ENCODE results near the gene ANTXR1. TPM values are rescaled to one million over a fixed set of nuclear protein-coding genes. Genes with fewer than 3 reads are reported as not detected.

ANTXR1 gene
- total and polyA plus RNA-seq, 2 of the 8 experiments (the other 6 are each of a cell fraction or from before 2014, with no cell fraction given): 15.8 to 44.3 TPM

GRCh38 chr2:69081757-69082156 is 68.8 kb downstream of the ANTXR1 start:
- no peak for DNase-seq (ENCODE audit: low read depth in 1 of 2, low spot score in 2 of 2)
- no peak for FAIRE-seq
- Histone ChIP-seq H2AFZ (ENCODE audit: low read length) (no peak overlapping the region), H2BK5ac (ENCODE audit: low read depth, low read length) (no peak overlapping the region), H3K4me3 (ENCODE audit: extremely low read depth in 1 of 4, insufficient read depth in 2 of 4, low read depth in 3 of 4, low read length in 4 of 4) (no peak overlapping the region), H4K91ac (replicated peaks; ENCODE audit: insufficient read length, low read length) (no peak overlapping the region), H2AK5ac (ENCODE audit: low read depth, low read length) (no peak overlapping the region), H3K27me3 (replicated peaks in 1 of 4; ENCODE audit: control insufficient read depth in 3 of 4, extremely low read depth in 1 of 4, insufficient read depth in 3 of 4, low read length in 3 of 4) (no peaks in the 10 kb centered on the region), H4K8ac (ENCODE audit: extremely low read depth, insufficient read depth, low read length) (no peak overlapping the region; the same call in 1 of the 2 replicates), H3K14ac (ENCODE audit: insufficient read length) (no peak overlapping the region), H2BK20ac (ENCODE audit: low read length) (no peak overlapping the region), H3K4me1 (replicated peaks in 1 of 4; ENCODE audit: control insufficient read depth in 3 of 4, insufficient read depth in 4 of 4, low read length in 3 of 4) (peaks cover 4 to 12% (median 8%) of the 10 kb centered on the region in 4 experiments), H3K18ac (ENCODE audit: extremely low read depth, low read length) (no peak overlapping the region), H3K79me1 (ENCODE audit: low read depth, low read length) (no peaks in the 10 kb centered on the region), H3K56ac (replicated peaks; ENCODE audit: insufficient read length, low read depth, low read length) (no peak overlapping the region), H2BK120ac (replicated peaks; ENCODE audit: low read depth, low read length) (no peak overlapping the region), H2BK15ac (ENCODE audit: low read length) (no peak overlapping the region), H2BK12ac (ENCODE audit: low read depth, low read length) (no peak overlapping the region), H3K23ac (ENCODE audit: insufficient read length) (no peak overlapping the region), H4K5ac (ENCODE audit: insufficient read length, low read depth, low read length) (no peak overlapping the region), H3K9me3 (ENCODE audit: insufficient read depth in 2 of 2, low read depth in 1 of 2, low read length in 1 of 2) (no peaks in the 10 kb centered on the region), H3K36me3 (ENCODE audit: control insufficient read depth in 2 of 4, insufficient read depth in 4 of 4, low read length in 3 of 4) (peaks cover 0 to 14% (median 10%) of the 10 kb centered on the region in 4 experiments; a peak in 5 of 8 replicates), H3K79me2 (ENCODE audit: control insufficient read depth in 1 of 2, insufficient read depth in 2 of 2, low read length in 2 of 2) (no peaks in the 10 kb centered on the region), H3K9ac (replicated peaks in 1 of 4; ENCODE audit: extremely low read depth in 1 of 4, low read depth in 3 of 4, low read length in 3 of 4) (no peak overlapping the region), H3K4me2 (ENCODE audit: insufficient read depth in 1 of 2, low read depth in 2 of 2, low read length in 2 of 2) (no peak overlapping the region), H3K23me2 (ENCODE audit: low read depth, low read length) (no peaks in the 10 kb centered on the region), H3K27ac (ENCODE audit: low read depth, low read length) (no peak overlapping the region), H4K20me1 (replicated peaks in 1 of 2; ENCODE audit: control insufficient read depth in 1 of 2, insufficient read depth in 2 of 2, low read length in 2 of 2) (peaks cover 0 to 6% of the 10 kb centered on the region in 2 experiments), H3K4ac (replicated peaks; ENCODE audit: insufficient read length, low read depth, low read length) (no peak overlapping the region)
- CTCF ChIA-PET (ENCODE audit: partially characterized antibody): interaction anchor here (1.9 kb wide), 1 partner anchor 225 kb away, joined by 7 read pairs; no protein-coding TSS in a partner anchor
- TF ChIP-seq POLR2AphosphoS5 (IDR thresholded peaks at IDR 0.05; ENCODE audit: low read depth, low read length): no peak
- TF ChIP-seq POLR2A (IDR thresholded peaks at IDR 0.05; ENCODE audit: control extremely low read depth in 1 of 2, low read depth in 2 of 2, low read length in 2 of 2): no peak
- no peak for TF ChIP-seq NANOG (IDR thresholded peaks at IDR 0.05; ENCODE audit: insufficient read depth, low read depth, low read length, poor library complexity, severe bottlenecking)
- no peak for TF ChIP-seq EP300 (IDR thresholded peaks at IDR 0.05; ENCODE audit: borderline replicate concordance in 1 of 2, low read depth in 2 of 2, low read length in 2 of 2)
- TF ChIP-seq RAD21 (IDR thresholded peaks at IDR 0.05 in 1 of 2, conservative IDR thresholded peaks at IDR 0.05 in 1 of 2; ENCODE audit: low read depth in 2 of 2, low read length in 2 of 2): no peak
- no peak for TF ChIP-seq SP1 (IDR thresholded peaks at IDR 0.05; ENCODE audit: low read depth, low read length)
- no peak for TF ChIP-seq KDM1A (IDR thresholded peaks at IDR 0.05; ENCODE audit: borderline replicate concordance, low read length)
- TF ChIP-seq CTBP2 (IDR thresholded peaks at IDR 0.05; ENCODE audit: borderline replicate concordance, insufficient read depth, insufficient read length, low read length): no peak
- TF ChIP-seq TAF7 (optimal IDR thresholded peaks at IDR 0.05; ENCODE audit: borderline replicate concordance, low read depth, low read length): no peak
- no peak for TF ChIP-seq FOSL1 (IDR thresholded peaks at IDR 0.05; ENCODE audit: insufficient read depth, low read depth, low read length)
- TF ChIP-seq MAFK (IDR thresholded peaks at IDR 0.05; ENCODE audit: low read depth, low read length): no peak
- TF ChIP-seq HDAC2 (IDR thresholded peaks at IDR 0.05; ENCODE audit: borderline replicate concordance in 1 of 2, low read depth in 2 of 2, low read length in 2 of 2): no peak
- TF ChIP-seq KDM4A (IDR thresholded peaks at IDR 0.05; ENCODE audit: low read depth, low read length, severe bottlenecking): no peak
- POLR2A ChIA-PET (ENCODE audit: partially characterized antibody): interaction anchor here (0.6 kb wide), 1 partner anchor 85 kb away, joined by 4 read pairs; no protein-coding TSS in a partner anchor
- WGBS, 2 experiments (ENCODE audit: extremely low coverage in 1 of 2, insufficient coverage in 1 of 2, insufficient read length in 1 of 2, insufficient replicate concordance in 2 of 2, low coverage in 1 of 2, low lambda C conversion rate in 2 of 2, missing lambda C conversion rate in 1 of 2): 90% methylated on average over 4 of the region's 4 CpGs; no CpG with 5 or more reads in 1 of the 2 experiments

All from H1 (cell line).